BLaER1 treated with 17β-estradiol and CSF1 and Interleukin-3, amounts not matched to agents 10 nM and 100 nM (cell line): Measurements from ENCODE around the gene ALAS2.

Experiments
- H3K27ac ChIP-seq, 11 experiments: shearing (Covaris generic); formaldehyde crosslinking; 2 replicates each; pipeline ENCODE4 v1.8.1; 2022
- H3K27me3 ChIP-seq, 11 experiments: shearing (Covaris generic); formaldehyde crosslinking; 2 replicates each; pipeline ENCODE4 v1.8.1; 2022
- H3K36me3 ChIP-seq, 11 experiments: shearing (Covaris generic); formaldehyde crosslinking; 2 replicates each; pipeline ENCODE4 v1.8.1; 2022
- H3K4me1 ChIP-seq, 10 experiments: shearing (Covaris generic); formaldehyde crosslinking; 2 replicates each; pipeline ENCODE4 v1.8.1; 2022
- H3K4me2 ChIP-seq, 11 experiments: shearing (Covaris generic); formaldehyde crosslinking; 2 replicates each; pipeline ENCODE4 v1.8.1; 2022
- H3K4me3 ChIP-seq, 10 experiments: shearing (Covaris generic); formaldehyde crosslinking; 2 replicates each; pipeline ENCODE4 v1.8.1; 2022
- H3K9ac ChIP-seq, 11 experiments: shearing (Covaris generic); formaldehyde crosslinking; 2 replicates each; pipeline ENCODE4 v1.8.1; 2022
- H3K9me3 ChIP-seq, 11 experiments: shearing (Covaris generic); formaldehyde crosslinking; replicated peaks in 1 of 11; 2 replicates each; pipeline ENCODE4 v1.8.1; 2022
- H4K20me1 ChIP-seq, 11 experiments: shearing (Covaris generic); formaldehyde crosslinking; 2 replicates each; pipeline ENCODE4 v1.8.1; 2022
- Cebpa-rat ChIP-seq, 11 experiments: shearing (Covaris generic); IDR thresholded peaks; 2 replicates each; pipeline ENCODE4 v1.8.1; 2022

ALAS2 gene

GRCh38 chrX:55041514-55041913 lies 10.7 kb upstream of the ALAS2 start:
- H3K36me3 ChIP-seq = no peaks in the 10 kb centered on the region
- H3K27me3 ChIP-seq = peaks cover 0 to 24% (median 9%) of the 10 kb centered on the region in 11 experiments; a peak in 10 of 22 replicates
- no peak overlapping the region for H3K9ac ChIP-seq
- H3K4me3 ChIP-seq = no peak overlapping the region
- H4K20me1 ChIP-seq = no peaks in the 10 kb centered on the region
- peaks cover 0 to 16% (median 7%) of the 10 kb centered on the region in 11 experiments; a peak in 12 of 22 replicates for H3K9me3 ChIP-seq
- H3K27ac ChIP-seq = no peak overlapping the region
- no peak overlapping the region for H3K4me2 ChIP-seq
- no peak for TF ChIP-seq Cebpa-rat (IDR thresholded peaks at IDR 0.05)
- H3K4me1 ChIP-seq = no peaks in the 10 kb centered on the region

GRCh38 chrX:55039471-55039870 lies 8.7 kb upstream of the ALAS2 start:
- no peak overlapping the region for H3K4me2 ChIP-seq
- TF ChIP-seq Cebpa-rat (IDR thresholded peaks at IDR 0.05) = no peak

DNA sequence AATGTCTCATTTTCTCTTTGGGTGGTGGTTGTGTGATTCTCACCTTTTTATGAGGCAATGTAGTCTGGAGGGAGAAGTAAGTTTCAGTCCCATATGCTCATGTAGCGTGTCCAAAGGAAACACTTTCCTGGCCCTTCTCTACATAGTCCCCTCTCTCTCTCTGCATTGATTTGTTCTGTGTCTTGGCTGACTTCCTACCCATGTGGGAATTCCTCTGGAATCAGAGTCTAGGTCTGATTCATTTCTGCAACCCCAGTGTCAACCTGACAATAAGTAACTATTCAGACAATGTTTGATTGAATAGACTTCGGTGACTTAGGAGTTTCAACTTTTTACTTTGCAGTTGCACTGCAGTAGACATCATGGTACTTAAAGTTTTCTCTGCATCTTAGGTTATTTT lies 2.7 kb upstream of the ALAS2 start:
- H3K36me3 ChIP-seq = no peaks in the 10 kb centered on the region
- TF ChIP-seq Cebpa-rat (IDR thresholded peaks at IDR 0.05) = no peak
- H3K9ac ChIP-seq = no peak overlapping the region
- H3K27me3 ChIP-seq = peaks cover 44 to 66% (median 55%) of the 10 kb centered on the region in 11 experiments
- H3K9me3 ChIP-seq = peaks cover 0 to 9% (median 9%) of the 10 kb centered on the region in 11 experiments; a peak in 13 of 22 replicates
- no peaks in the 10 kb centered on the region for H3K4me1 ChIP-seq
- no peaks in the 10 kb centered on the region for H4K20me1 ChIP-seq
- H3K4me2 ChIP-seq = no peak overlapping the region
- H3K27ac ChIP-seq = no peak overlapping the region
- H3K4me3 ChIP-seq = no peak overlapping the region

More at GRCh38 chrX:55039471-55039870, 8.7 kb upstream of the ALAS2 start:
- Histone ChIP-seq H4K20me1 (no peaks in the 10 kb centered on the region), H3K27ac (no peak overlapping the region), H3K36me3 (no peaks in the 10 kb centered on the region), H3K9ac (no peak overlapping the region), H3K9me3 (peaks cover 6 to 19% (median 15%) of the 10 kb centered on the region in 11 experiments; a peak in 16 of 22 replicates), H3K4me1 (no peaks in the 10 kb centered on the region), H3K4me3 (no peak overlapping the region), H3K27me3 (peaks cover 0 to 23% (median 3%) of the 10 kb centered on the region in 11 experiments; a peak in 9 of 22 replicates)

DNA sequence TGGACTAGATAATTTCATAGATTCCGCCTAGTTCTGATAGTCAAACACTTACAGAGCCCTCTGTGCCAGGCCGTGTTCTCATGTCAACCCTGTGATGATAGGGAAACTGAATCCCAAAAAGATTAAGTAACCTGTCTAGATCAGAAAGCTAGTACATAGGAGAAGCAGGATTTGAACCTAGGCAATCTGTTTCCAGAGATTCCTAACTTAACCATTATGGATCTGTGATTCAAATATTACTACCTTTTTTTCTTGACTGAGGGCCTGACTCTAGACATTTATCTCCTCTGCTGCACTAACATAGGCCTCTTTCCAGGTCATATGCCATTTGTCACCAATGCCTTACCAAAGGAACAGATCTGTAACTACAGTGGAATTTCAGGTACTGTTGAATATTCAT lies 1.5 kb downstream of the ALAS2 start:
- TF ChIP-seq Cebpa-rat (IDR thresholded peaks at IDR 0.05) = no peak

GRCh38 chrX:55028611-55029010 lies 2.2 kb downstream of the ALAS2 start:
- H3K27me3 ChIP-seq = peaks cover 88 to 99% (median 97%) of the 10 kb centered on the region in 11 experiments
- no peak overlapping the region for H3K9ac ChIP-seq
- TF ChIP-seq Cebpa-rat (IDR thresholded peaks at IDR 0.05) = no peak
- H3K9me3 ChIP-seq = no peaks in the 10 kb centered on the region
- no peak overlapping the region for H3K4me2 ChIP-seq
- H3K4me1 ChIP-seq = no peaks in the 10 kb centered on the region
- no peak overlapping the region for H3K27ac ChIP-seq
- no peaks in the 10 kb centered on the region for H4K20me1 ChIP-seq
- H3K4me3 ChIP-seq = no peak overlapping the region
- no peaks in the 10 kb centered on the region for H3K36me3 ChIP-seq

More for the DNA sequence above, 1.5 kb downstream of the ALAS2 start:
- no peaks in the 10 kb centered on the region for H4K20me1 ChIP-seq
- H3K4me1 ChIP-seq = no peaks in the 10 kb centered on the region
- H3K4me2 ChIP-seq = no peak overlapping the region
- no peaks in the 10 kb centered on the region for H3K9me3 ChIP-seq
- no peak overlapping the region for H3K4me3 ChIP-seq
- H3K27me3 ChIP-seq = peaks cover 85 to 98% (median 95%) of the 10 kb centered on the region in 11 experiments
- H3K27ac ChIP-seq = no peak overlapping the region
- H3K9ac ChIP-seq = no peak overlapping the region
- H3K36me3 ChIP-seq = no peaks in the 10 kb centered on the region

GRCh38 chrX:55028040-55028439 lies 2.7 kb downstream of the ALAS2 start:
- no peak overlapping the region for H3K27ac ChIP-seq
- H3K4me3 ChIP-seq = no peak overlapping the region
- H3K9me3 ChIP-seq = no peaks in the 10 kb centered on the region
- no peaks in the 10 kb centered on the region for H3K4me1 ChIP-seq
- H3K27me3 ChIP-seq = peaks cover 86 to 99% (median 96%) of the 10 kb centered on the region in 11 experiments
- TF ChIP-seq Cebpa-rat (IDR thresholded peaks at IDR 0.05) = no peak
- H3K36me3 ChIP-seq = no peaks in the 10 kb centered on the region
- no peak overlapping the region for H3K4me2 ChIP-seq
- no peak overlapping the region for H3K9ac ChIP-seq
- H4K20me1 ChIP-seq = no peaks in the 10 kb centered on the region

DNA sequence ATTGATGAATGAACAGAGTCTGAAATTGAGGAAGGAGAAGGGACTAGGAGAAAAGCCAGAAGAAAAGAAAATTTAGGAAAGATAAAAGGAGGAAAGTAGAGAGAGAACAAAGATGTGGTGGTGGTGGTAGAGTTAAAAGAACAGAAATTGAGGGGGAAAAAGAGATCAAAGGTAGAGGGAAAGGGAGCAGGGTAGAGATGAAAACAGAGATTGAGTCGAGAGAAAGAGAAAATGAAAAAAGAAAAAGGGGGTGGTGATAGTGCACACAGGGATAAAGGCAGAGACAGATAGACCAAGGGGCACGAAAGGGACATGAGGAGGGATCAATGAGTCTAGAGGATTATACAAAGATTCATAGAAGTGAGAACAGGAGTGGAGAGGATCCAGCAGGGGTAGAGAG lies 3.9 kb downstream of the ALAS2 start:
- no peak overlapping the region for H3K4me2 ChIP-seq
- no peaks in the 10 kb centered on the region for H4K20me1 ChIP-seq
- H3K4me3 ChIP-seq = no peak overlapping the region
- no peak overlapping the region for H3K9ac ChIP-seq
- no peaks in the 10 kb centered on the region for H3K36me3 ChIP-seq
- H3K27me3 ChIP-seq = peaks cover 82 to 97% (median 92%) of the 10 kb centered on the region in 11 experiments
- H3K27ac ChIP-seq = no peak overlapping the region
- TF ChIP-seq Cebpa-rat (IDR thresholded peaks at IDR 0.05) = no peak
- no peaks in the 10 kb centered on the region for H3K9me3 ChIP-seq
- no peaks in the 10 kb centered on the region for H3K4me1 ChIP-seq

DNA sequence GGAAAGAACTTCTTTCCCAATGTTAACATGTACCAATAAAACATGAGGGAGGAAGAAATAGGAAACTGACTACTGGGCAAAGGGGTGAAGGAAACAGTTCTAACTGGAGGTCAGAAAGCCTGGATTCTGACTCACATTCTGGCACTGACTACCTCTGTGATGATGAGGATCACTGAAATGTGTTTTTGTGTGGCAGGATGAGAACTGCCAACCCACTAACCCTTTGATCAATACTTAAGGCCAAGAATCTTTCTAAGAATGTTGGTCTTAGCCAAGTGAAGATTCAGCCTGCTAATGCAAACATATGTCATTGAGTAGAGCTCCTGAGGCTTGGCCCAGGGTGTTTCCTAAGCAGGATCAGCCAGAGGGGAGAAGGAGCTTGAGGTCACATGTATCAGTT lies 4.6 kb downstream of the ALAS2 start:
- H3K4me2 ChIP-seq = no peak overlapping the region
- H3K9me3 ChIP-seq = no peaks in the 10 kb centered on the region
- no peaks in the 10 kb centered on the region for H4K20me1 ChIP-seq
- H3K9ac ChIP-seq = no peak overlapping the region
- H3K4me1 ChIP-seq = no peaks in the 10 kb centered on the region
- H3K4me3 ChIP-seq = no peak overlapping the region
- H3K27ac ChIP-seq = no peak overlapping the region
- no peak for TF ChIP-seq Cebpa-rat (IDR thresholded peaks at IDR 0.05)
- H3K27me3 ChIP-seq = peaks cover 82 to 97% (median 91%) of the 10 kb centered on the region in 11 experiments
- no peaks in the 10 kb centered on the region for H3K36me3 ChIP-seq

DNA sequence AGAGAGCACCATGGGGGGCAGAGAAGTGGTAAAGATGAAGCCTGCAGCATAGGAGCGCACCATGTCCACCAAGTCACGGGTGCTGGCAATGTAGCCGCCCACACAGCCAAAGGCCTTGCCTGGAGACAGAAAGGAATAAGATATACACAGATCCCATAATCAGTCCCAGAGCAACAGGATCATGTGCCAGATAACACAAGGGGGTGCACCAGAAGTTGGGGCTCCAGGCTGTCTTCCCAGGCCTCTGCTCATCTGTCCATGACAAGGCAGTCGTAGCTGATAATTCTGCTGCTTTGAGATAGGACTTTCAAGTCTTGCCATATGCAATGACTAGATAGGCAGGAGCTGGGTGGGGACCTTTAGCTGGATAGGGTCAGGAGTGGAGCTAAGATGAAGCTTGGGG lies 15.9 kb downstream of the ALAS2 start:
- Histone ChIP-seq H3K9me3 (no peaks in the 10 kb centered on the region), H3K27ac (no peak overlapping the region), H3K9ac (no peak overlapping the region), H4K20me1 (no peaks in the 10 kb centered on the region; a peak in 1 of 22 replicates), H3K4me3 (no peak overlapping the region), H3K36me3 (no peaks in the 10 kb centered on the region), H3K4me2 (no peak overlapping the region), H3K4me1 (peaks cover 0 to 2% (median 0%) of the 10 kb centered on the region in 10 experiments; a peak in 3 of 20 replicates), H3K27me3 (peaks cover 82 to 100% (median 98%) of the 10 kb centered on the region in 11 experiments)
- no peak for TF ChIP-seq Cebpa-rat (IDR thresholded peaks at IDR 0.05)

GRCh38 chrX:55011294-55011693 lies 19.5 kb downstream of the ALAS2 start:
- H3K4me3 ChIP-seq = no peak overlapping the region
- peaks cover 68 to 100% (median 98%) of the 10 kb centered on the region in 11 experiments for H3K27me3 ChIP-seq
- TF ChIP-seq Cebpa-rat (IDR thresholded peaks at IDR 0.05) = no peak
- H4K20me1 ChIP-seq = peaks cover 0 to 23% (median 0%) of the 10 kb centered on the region in 11 experiments; a peak in 6 of 22 replicates
- H3K27ac ChIP-seq = no peak overlapping the region
- H3K9ac ChIP-seq = no peak overlapping the region
- peaks cover 3 to 38% (median 12%) of the 10 kb centered on the region in 10 experiments; a peak in 14 of 20 replicates for H3K4me1 ChIP-seq
- H3K9me3 ChIP-seq = no peaks in the 10 kb centered on the region
- peaks cover 3 to 13% (median 11%) of the 10 kb centered on the region in 11 experiments; a peak in 18 of 22 replicates for H3K36me3 ChIP-seq
- no peak overlapping the region for H3K4me2 ChIP-seq
